ENCODE measurements around the gene ACP3. TPM values are rescaled to one million over a fixed set of nuclear protein-coding genes. Genes with fewer than 3 reads are reported as not detected.
"Not testable (repeated sequence)": the region's sequence is repeated elsewhere in the genome, so short reads cannot be mapped to it uniquely, and the experiment has no call there.

ACP3 gene
- total RNA-seq, 1 experiment from 2014 or later: 5.8 TPM

DNA sequence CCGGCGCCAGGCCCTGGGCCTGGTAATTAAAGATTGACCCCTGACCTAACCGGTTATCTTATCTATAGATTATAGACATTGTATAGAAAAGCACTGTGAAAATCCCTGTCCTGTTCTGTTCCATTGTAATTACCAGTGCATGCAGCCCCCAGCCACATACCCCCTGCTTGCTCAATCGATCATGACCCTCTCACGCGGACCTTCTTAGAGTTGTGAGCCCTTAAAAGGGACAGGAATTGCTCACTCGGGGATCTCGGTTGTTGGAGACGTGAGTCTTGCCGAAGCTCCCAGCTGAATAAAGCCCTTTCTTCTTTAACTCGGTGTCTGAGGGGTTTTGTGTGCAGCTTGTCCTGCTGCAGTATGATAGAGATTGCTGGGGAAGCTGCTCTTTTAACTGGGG is 7.2 kb upstream of the ACP3 start:
- BruUV-seq (replicated peaks); intact Hi-C loops (cut with micrococcal nuclease; ENCODE audit: unreplicated experiment); H3K9me3 Mint-ChIP-seq (ENCODE audit: low read depth, unreplicated experiment); H3K36me3 Mint-ChIP-seq (ENCODE audit: insufficient read depth, unreplicated experiment); H3K4me3 Mint-ChIP-seq (ENCODE audit: low read depth, unreplicated experiment); DNase-seq; H3K27ac Mint-ChIP-seq (ENCODE audit: unreplicated experiment); H3K4me1 Mint-ChIP-seq (ENCODE audit: low read depth, unreplicated experiment); H3K27me3 Mint-ChIP-seq (ENCODE audit: unreplicated experiment): not testable (repeated sequence)
- CTCF ChIA-PET: interaction anchor here (1.1 to 1.7 kb wide), 2 partner anchors 31 to 53 kb away, joined by 5 read pairs; no protein-coding TSS in a partner anchor

- no peak for TF ChIP-seq CTCF (IDR thresholded peaks at IDR 0.05; ENCODE audit: unreplicated experiment)
- H3K36me3 Mint-ChIP-seq (ENCODE audit: insufficient read depth, unreplicated experiment): no peaks in the 10 kb centered on the region
- H3K27ac Mint-ChIP-seq (ENCODE audit: unreplicated experiment): no peak overlapping the region
- BruUV-seq (replicated peaks): no TSS peak
- H3K4me3 Mint-ChIP-seq (ENCODE audit: low read depth, unreplicated experiment): no peak overlapping the region
- DNase-seq: no peak
- H3K27me3 Mint-ChIP-seq (ENCODE audit: unreplicated experiment): no peaks in the 10 kb centered on the region
- CTCF ChIA-PET: no interaction called here
- intact Hi-C loops (cut with micrococcal nuclease; ENCODE audit: unreplicated experiment): no loop called here
- H3K4me1 Mint-ChIP-seq (ENCODE audit: low read depth, unreplicated experiment): peaks cover 9% of the 10 kb centered on the region
- H3K9me3 Mint-ChIP-seq (ENCODE audit: low read depth, unreplicated experiment): no peaks in the 10 kb centered on the region
These were observed 5.9 kb upstream of the ACP3 start for GRCh38 chr3:132311316-132311715.

DNA sequence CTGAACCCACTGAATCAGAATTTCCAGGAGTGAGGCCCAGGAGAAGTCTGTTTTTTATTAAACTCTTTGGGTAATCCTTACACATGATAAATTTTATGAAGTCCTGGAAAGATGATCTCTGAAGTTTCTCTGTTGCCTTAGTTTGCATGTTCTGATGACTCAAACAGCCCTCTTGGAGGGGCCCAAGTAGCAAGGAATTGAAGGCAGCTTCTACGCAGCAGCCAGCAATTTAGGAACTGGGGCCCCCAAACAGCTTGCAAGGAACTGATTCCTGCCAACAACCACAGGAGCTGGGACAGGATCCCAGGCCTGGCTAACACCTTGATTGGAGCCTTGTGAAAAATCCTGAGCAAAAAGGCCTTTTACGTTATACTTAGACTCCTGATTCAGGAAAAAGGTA is 5.4 kb upstream of the ACP3 start:
- Mint-ChIP-seq H3K9me3 (ENCODE audit: low read depth, unreplicated experiment) (no peaks in the 10 kb centered on the region), H3K27ac (ENCODE audit: unreplicated experiment) (no peak overlapping the region), H3K36me3 (ENCODE audit: insufficient read depth, unreplicated experiment) (no peaks in the 10 kb centered on the region), H3K4me3 (ENCODE audit: low read depth, unreplicated experiment) (no peak overlapping the region), H3K27me3 (ENCODE audit: unreplicated experiment) (no peaks in the 10 kb centered on the region), H3K4me1 (ENCODE audit: low read depth, unreplicated experiment) (peaks cover 10% of the 10 kb centered on the region)
- BruUV-seq (replicated peaks): no TSS peak
- intact Hi-C loops (cut with micrococcal nuclease; ENCODE audit: unreplicated experiment): no loop called here
- CTCF ChIA-PET: no interaction called here
- TF ChIP-seq CTCF (IDR thresholded peaks at IDR 0.05; ENCODE audit: unreplicated experiment): no peak
- DNase-seq: no peak

GRCh38 chr3:132315851-132316250 is 1.4 kb upstream of the ACP3 start:
- no peaks in the 10 kb centered on the region for H3K9me3 Mint-ChIP-seq (ENCODE audit: low read depth, unreplicated experiment)
- H3K36me3 Mint-ChIP-seq (ENCODE audit: insufficient read depth, unreplicated experiment): peaks cover 8% of the 10 kb centered on the region
- DNase-seq: no peak
- H3K4me3 Mint-ChIP-seq (ENCODE audit: low read depth, unreplicated experiment): no peak overlapping the region
- H3K4me1 Mint-ChIP-seq (ENCODE audit: low read depth, unreplicated experiment): peaks cover 33% of the 10 kb centered on the region
- H3K27ac Mint-ChIP-seq (ENCODE audit: unreplicated experiment): peak overlapping the region; percentile 79
- no peaks in the 10 kb centered on the region for H3K27me3 Mint-ChIP-seq (ENCODE audit: unreplicated experiment)
- intact Hi-C loops (cut with micrococcal nuclease; ENCODE audit: unreplicated experiment): no loop called here
- TF ChIP-seq CTCF (IDR thresholded peaks at IDR 0.05; ENCODE audit: unreplicated experiment): no peak
- BruUV-seq (replicated peaks): no TSS peak
- CTCF ChIA-PET: interaction anchor here (0.7 kb wide), 1 partner anchor 10 kb away, joined by 4 read pairs; no protein-coding TSS in a partner anchor

DNA sequence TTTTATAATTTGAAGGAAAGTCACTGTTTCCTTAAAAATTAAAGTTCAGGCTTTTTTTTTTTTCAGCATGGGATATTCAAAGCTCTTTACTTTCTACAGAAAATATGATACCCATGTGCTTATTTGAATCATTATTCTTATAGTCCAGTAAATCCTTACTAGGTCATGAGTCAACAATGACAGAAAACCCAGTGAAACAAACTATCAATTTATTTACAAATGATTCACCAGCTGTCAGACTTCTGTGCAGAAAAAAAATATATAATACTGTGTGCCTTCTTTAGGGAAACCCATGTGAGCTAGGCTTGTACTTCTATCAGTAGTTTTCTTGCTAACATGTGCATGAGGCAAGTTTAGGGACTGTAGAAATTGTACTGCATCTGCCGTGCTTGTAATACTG is 1.2 kb downstream of the ACP3 start:
- CTCF ChIA-PET: interaction anchor here (0.8 to 2.4 kb wide), 6 partner anchors 10 to 62 kb away, joined by 3 to 22 read pairs (median 4); no protein-coding TSS in a partner anchor
- peak overlapping the region; percentile 62 for H3K4me3 Mint-ChIP-seq (ENCODE audit: low read depth, unreplicated experiment)

More for the DNA sequence above, 1.2 kb downstream of the ACP3 start:
- H3K4me1 Mint-ChIP-seq (ENCODE audit: low read depth, unreplicated experiment): peaks cover 33% of the 10 kb centered on the region
- H3K9me3 Mint-ChIP-seq (ENCODE audit: low read depth, unreplicated experiment): no peaks in the 10 kb centered on the region
- intact Hi-C loops (cut with micrococcal nuclease; ENCODE audit: unreplicated experiment): no loop called here
- H3K27me3 Mint-ChIP-seq (ENCODE audit: unreplicated experiment): no peaks in the 10 kb centered on the region
- no peak for DNase-seq
- TF ChIP-seq CTCF (IDR thresholded peaks at IDR 0.05; ENCODE audit: unreplicated experiment): no peak
- H3K36me3 Mint-ChIP-seq (ENCODE audit: insufficient read depth, unreplicated experiment): peaks cover 8% of the 10 kb centered on the region
- BruUV-seq (replicated peaks): no TSS peak
- peak overlapping the region; percentile 77 for H3K27ac Mint-ChIP-seq (ENCODE audit: unreplicated experiment)

Measured in Calu3 (cell line).